Measurements from ENCODE around the gene SLC35E1.
A peak's percentile ranks its signal among the peaks of the same experiment; 100 is the strongest.

Gene SLC35E1

GRCh38 chr19:16575282-16575681 is 3.1 kb upstream of the SLC35E1 start:
- Histone ChIP-seq H3K9me2 (replicated peaks; ENCODE audit: control insufficient read depth, low read length) (no peaks in the 10 kb centered on the region), H3K4me3 (ENCODE audit: low read length) (no peak overlapping the region), H4K20me1 (ENCODE audit: control insufficient read depth, insufficient read depth, low read depth, low read length) (peaks cover 5% of the 10 kb centered on the region; the same call in 1 of the 2 replicates), H3K4me1 (ENCODE audit: control insufficient read depth, low read length) (peaks cover 29% of the 10 kb centered on the region), H3K27ac (ENCODE audit: low read depth, low read length) (no peak overlapping the region), H3K36me3 (ENCODE audit: control insufficient read depth, low read length) (peaks cover 61% of the 10 kb centered on the region), H3F3A (ENCODE audit: control insufficient read depth, insufficient read depth) (peaks cover 14% of the 10 kb centered on the region), H3K9me3 (ENCODE audit: control insufficient read depth, insufficient read depth, low read length) (no peaks in the 10 kb centered on the region), H3K4me2 (ENCODE audit: low read length) (no peak overlapping the region), H3K27me3 (ENCODE audit: control insufficient read depth, low read length) (no peaks in the 10 kb centered on the region), H3K79me2 (ENCODE audit: control insufficient read depth, low read length) (peaks cover 95% of the 10 kb centered on the region)
- TF ChIP-seq CTCF (IDR thresholded peaks at IDR 0.05; ENCODE audit: low read depth, low read length, poor library complexity, severe bottlenecking) (no peak), EZH2phosphoT487 (IDR thresholded peaks at IDR 0.05; ENCODE audit: borderline replicate concordance, low read length) (no peak)

- H3K9me3 ChIP-seq (ENCODE audit: control insufficient read depth, insufficient read depth, low read length): no peaks in the 10 kb centered on the region
- H3K79me2 ChIP-seq (ENCODE audit: control insufficient read depth, low read length): peaks cover 95% of the 10 kb centered on the region
- peaks cover 67% of the 10 kb centered on the region for H3K36me3 ChIP-seq (ENCODE audit: control insufficient read depth, low read length)
- H3K4me3 ChIP-seq (ENCODE audit: low read length): peak overlapping the region; percentile 90
- H4K20me1 ChIP-seq (ENCODE audit: control insufficient read depth, insufficient read depth, low read depth, low read length): no peaks in the 10 kb centered on the region
- H3K4me1 ChIP-seq (ENCODE audit: control insufficient read depth, low read length): peaks cover 29% of the 10 kb centered on the region
- no peaks in the 10 kb centered on the region for H3K27me3 ChIP-seq (ENCODE audit: control insufficient read depth, low read length)
- H3K27ac ChIP-seq (ENCODE audit: low read depth, low read length): no peak overlapping the region
- TF ChIP-seq EZH2phosphoT487 (IDR thresholded peaks at IDR 0.05; ENCODE audit: borderline replicate concordance, low read length) (no peak), CTCF (IDR thresholded peaks at IDR 0.05; ENCODE audit: low read depth, low read length, poor library complexity, severe bottlenecking) (no peak)
- H3F3A ChIP-seq (ENCODE audit: control insufficient read depth, insufficient read depth): peaks cover 14% of the 10 kb centered on the region
- peak overlapping the region; percentile 76 for H3K4me2 ChIP-seq (ENCODE audit: low read length)
- no peaks in the 10 kb centered on the region for H3K9me2 ChIP-seq (replicated peaks; ENCODE audit: control insufficient read depth, low read length)
Observed at GRCh38 chr19:16573925-16574324, 1.7 kb upstream of the SLC35E1 start.

GRCh38 chr19:16573296-16573695 is 1.1 kb upstream of the SLC35E1 start:
- H3K4me1 ChIP-seq (ENCODE audit: control insufficient read depth, low read length): peaks cover 29% of the 10 kb centered on the region
- peak overlapping the region; percentile 90 for H3K4me3 ChIP-seq (ENCODE audit: low read length)
- peaks cover 14% of the 10 kb centered on the region for H3F3A ChIP-seq (ENCODE audit: control insufficient read depth, insufficient read depth)
- no peaks in the 10 kb centered on the region for H3K9me3 ChIP-seq (ENCODE audit: control insufficient read depth, insufficient read depth, low read length)
- peak overlapping the region; percentile 25; the same call in 1 of the 2 replicates for H3K27ac ChIP-seq (ENCODE audit: low read depth, low read length)
- peak overlapping the region; percentile 76 for H3K4me2 ChIP-seq (ENCODE audit: low read length)
- no peaks in the 10 kb centered on the region for H3K27me3 ChIP-seq (ENCODE audit: control insufficient read depth, low read length)
- peaks cover 70% of the 10 kb centered on the region for H3K36me3 ChIP-seq (ENCODE audit: control insufficient read depth, low read length)
- H3K79me2 ChIP-seq (ENCODE audit: control insufficient read depth, low read length): peaks cover 92% of the 10 kb centered on the region
- no peak for TF ChIP-seq CTCF (IDR thresholded peaks at IDR 0.05; ENCODE audit: low read depth, low read length, poor library complexity, severe bottlenecking)
- no peak for TF ChIP-seq EZH2phosphoT487 (IDR thresholded peaks at IDR 0.05; ENCODE audit: borderline replicate concordance, low read length)
- H3K9me2 ChIP-seq (replicated peaks; ENCODE audit: control insufficient read depth, low read length): no peaks in the 10 kb centered on the region
- no peaks in the 10 kb centered on the region for H4K20me1 ChIP-seq (ENCODE audit: control insufficient read depth, insufficient read depth, low read depth, low read length)
